Sigmoid colon (tissue), 4 donors: ENCODE results near the gene RDH12.

Experiments used
- EP300 ChIP-seq, 4 donors: sonication (generic); formaldehyde crosslinking; IDR thresholded peaks; one replicate each; pipeline ENCODE4 v1.6.1; 2017; ENCODE audit warnings: antibody characterized with exemption in 4 of 4
- POLR2A ChIP-seq, 2 donors: fragments of 450-650 bp; IDR thresholded peaks; one replicate each; pipeline ENCODE4 v1.6.1; 2016; ENCODE audit warnings: antibody characterized with exemption in 2 of 2, mild to moderate bottlenecking in 2 of 2, moderate library complexity in 2 of 2
- POLR2AphosphoS5 ChIP-seq, 4 donors: sonication (generic); formaldehyde crosslinking; IDR thresholded peaks; one replicate each; pipeline ENCODE4 v1.6.1; 2017; ENCODE audit warnings: antibody characterized with exemption in 4 of 4
- TF ChIP-seq, protein P1 (sequence below), 4 experiments: fragments of 450-650 bp in 3 of 4; fragments of 200-600 bp in 1 of 4; IDR thresholded peaks; one replicate each; pipeline ENCODE4 v1.5.1; 2016 to 2019; ENCODE audit warnings: antibody characterized with exemption in 4 of 4, mild to moderate bottlenecking in 3 of 4, moderate library complexity in 2 of 4

DNA sequence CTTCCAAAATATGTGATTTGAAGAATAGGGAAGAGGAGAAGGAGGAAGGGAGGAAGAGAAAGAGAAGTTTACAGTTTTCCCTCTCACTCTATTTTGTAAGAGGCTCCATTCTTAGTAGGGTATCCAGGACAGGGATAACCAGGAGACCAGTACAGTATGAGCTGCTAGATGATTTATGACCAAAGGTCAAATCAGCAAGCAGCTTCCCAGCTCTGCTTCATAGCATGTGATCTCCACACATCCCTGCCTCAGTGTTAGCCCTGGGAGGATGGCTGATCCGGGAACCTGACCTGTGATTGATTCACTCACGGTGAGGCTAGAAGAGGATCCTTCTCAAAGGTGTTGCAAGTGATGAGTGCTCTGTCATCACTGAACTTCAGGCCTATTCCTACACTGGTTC, 16.6 kb downstream of the RDH12 start:
- TF ChIP-seq, protein P1, sequence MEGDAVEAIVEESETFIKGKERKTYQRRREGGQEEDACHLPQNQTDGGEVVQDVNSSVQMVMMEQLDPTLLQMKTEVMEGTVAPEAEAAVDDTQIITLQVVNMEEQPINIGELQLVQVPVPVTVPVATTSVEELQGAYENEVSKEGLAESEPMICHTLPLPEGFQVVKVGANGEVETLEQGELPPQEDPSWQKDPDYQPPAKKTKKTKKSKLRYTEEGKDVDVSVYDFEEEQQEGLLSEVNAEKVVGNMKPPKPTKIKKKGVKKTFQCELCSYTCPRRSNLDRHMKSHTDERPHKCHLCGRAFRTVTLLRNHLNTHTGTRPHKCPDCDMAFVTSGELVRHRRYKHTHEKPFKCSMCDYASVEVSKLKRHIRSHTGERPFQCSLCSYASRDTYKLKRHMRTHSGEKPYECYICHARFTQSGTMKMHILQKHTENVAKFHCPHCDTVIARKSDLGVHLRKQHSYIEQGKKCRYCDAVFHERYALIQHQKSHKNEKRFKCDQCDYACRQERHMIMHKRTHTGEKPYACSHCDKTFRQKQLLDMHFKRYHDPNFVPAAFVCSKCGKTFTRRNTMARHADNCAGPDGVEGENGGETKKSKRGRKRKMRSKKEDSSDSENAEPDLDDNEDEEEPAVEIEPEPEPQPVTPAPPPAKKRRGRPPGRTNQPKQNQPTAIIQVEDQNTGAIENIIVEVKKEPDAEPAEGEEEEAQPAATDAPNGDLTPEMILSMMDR (IDR thresholded peaks at IDR 0.05): no peak
- TF ChIP-seq EP300 (IDR thresholded peaks at IDR 0.05) (no peak), POLR2A (IDR thresholded peaks at IDR 0.05) (no peak), POLR2AphosphoS5 (IDR thresholded peaks at IDR 0.05) (no peak)
